GM19035 (cell line): ENCODE data around the gene FSHB.
"Not testable (repeated sequence)": the region's sequence is repeated elsewhere in the genome, so short reads cannot be mapped to it uniquely, and the experiment has no call there.

Experiments used
- ATAC-seq: cut with Tn5 transposase; IDR thresholded peaks from one replicate; pipeline ENCODE4 v1.9.1; 2021; ENCODE audit not compliant: unreplicated experiment

The FSHB gene

DNA sequence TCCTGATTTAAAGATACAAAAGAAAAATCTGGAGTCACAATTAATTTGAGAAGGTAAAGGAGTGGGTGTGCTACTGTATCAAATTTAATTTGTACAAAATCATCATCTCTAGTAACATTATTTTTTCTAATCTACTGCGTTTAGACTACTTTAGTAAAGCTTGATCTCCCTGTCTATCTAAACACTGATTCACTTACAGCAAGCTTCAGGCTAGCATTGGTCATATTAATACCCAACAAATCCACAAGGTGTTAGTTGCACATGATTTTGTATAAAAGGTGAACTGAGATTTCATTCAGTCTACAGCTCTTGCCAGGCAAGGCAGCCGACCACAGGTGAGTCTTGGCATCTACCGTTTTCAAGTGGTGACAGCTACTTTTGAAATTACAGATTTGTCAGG lies at the start of gene FSHB:
FSHB (plus strand) TSS at position 301 of the 400 bp plus-strand sequence. CDS start 889 bp downstream, outside the sequence.
- no peak for ATAC-seq

- ATAC-seq = no peak
Measured at GRCh38 chr11:30186748-30187147, 44.1 kb upstream of the FSHB start.

DNA sequence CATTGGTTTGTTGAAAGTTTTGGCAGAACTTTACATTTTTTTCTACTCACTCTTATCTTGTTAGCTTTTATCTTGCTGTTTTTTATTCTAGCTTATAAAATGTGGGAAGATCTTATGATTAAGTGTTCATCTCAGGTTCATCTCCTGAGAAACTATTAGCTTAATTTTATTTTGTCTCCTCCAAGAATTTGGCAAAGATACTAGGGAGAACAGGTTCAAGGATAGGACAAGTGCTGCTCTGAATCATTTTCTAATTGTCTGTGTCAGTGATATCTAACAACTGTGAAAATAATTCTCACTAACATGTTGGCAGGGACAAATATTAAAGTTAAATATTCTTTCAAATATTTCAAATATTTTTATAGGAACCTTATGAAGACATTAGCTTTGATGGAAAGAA lies 38.2 kb upstream of the FSHB start:
- no peak for ATAC-seq

DNA sequence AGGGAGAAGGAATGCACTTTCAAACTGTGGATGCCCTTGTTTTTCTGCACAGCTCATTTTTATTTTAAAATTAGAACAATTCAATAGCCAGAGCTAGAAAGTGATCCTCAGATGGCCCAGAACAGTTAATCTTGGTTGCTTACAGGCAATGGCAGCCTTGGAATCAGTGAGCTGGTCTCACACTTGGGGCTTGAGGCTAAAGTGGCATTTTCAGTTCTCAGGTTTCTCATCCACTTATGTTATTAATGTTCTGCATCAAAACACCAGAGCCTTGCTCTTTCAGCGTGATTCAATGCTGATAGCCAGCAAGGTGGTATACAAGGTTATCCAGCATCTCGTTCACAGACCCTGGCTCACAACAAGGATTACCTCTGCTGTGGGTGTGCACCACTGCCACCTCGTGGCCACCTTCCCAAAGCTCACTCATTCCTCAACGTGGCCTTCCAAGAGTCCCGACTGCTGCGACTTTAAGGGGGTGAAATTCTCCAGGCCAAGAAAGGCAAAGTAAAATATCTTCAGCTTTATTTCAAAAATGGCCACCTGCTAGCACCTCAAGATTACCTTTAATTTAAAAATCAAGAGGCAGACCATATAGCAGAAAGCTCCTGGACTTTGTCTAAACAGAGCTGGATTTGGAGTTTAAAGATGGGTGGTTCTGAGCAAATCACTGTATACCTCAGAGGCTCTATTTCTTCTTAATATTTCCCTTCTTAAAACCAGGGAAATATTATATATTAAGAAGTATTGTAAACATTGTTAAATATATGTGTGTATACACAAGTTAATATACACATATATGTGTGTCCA lies 34.2 kb upstream of the FSHB start:
- ATAC-seq = peak; percentile 92

DNA sequence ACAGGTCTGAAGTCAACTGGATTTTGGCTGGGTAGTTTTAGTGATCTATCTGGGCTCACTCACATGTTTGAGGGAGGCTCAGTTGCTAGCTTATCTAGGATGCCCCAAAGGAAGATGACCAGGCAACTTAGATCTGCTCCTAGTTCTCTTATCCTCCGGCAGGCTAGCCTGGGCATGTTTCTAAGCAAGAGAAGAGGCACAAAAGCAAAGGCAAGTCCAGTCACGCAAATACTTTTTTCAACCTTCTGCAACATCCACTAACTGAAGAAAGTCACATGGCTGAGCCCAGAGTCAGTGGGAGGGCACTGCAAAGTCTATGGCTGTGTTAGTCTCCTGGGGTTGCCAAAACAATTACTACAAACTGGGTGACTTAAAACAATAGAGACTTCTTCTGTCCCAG lies 32.9 kb upstream of the FSHB start:
- ATAC-seq = peak; percentile 47

GRCh38 chr11:30202989-30203388 lies 27.8 kb upstream of the FSHB start:
- ATAC-seq = not testable (repeated sequence)

- ATAC-seq = no peak
Measured at GRCh38 chr11:30203850-30204249, 27.0 kb upstream of the FSHB start.

DNA sequence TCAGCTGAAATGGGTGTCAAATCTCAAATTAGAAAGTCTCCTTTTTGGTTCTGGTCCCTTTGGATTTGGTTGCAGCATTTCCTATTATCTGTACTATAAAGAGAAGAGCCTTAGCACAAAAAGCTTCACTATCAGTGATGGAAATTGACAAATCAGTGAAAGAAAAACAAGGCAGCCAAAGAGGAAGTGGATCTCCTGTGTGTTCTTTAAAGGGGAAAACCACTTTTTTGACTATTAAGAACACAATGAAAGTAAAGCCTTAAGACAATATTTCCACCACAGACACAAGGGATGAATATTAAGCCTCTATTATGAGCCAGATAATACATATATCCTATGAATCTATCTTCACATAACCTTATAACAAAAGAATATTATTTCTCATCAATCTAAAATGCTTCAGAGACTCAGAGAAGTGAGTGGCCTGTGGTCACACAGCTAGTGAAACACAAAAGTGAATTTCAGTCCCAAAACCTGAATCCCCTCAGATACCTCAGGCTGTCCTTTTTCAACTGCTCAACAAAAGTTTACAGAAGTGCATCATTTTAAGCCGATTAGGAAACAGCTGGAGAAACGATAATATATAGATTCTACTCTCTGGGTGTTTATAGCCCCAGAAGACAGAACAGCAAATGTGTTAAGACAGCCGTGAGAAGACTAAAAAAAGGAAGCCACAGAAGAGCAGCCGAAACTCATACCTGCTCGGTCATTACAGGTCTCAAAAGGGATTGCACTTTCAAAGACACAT lies 24.4 kb upstream of the FSHB start:
- peak; percentile 85 for ATAC-seq

DNA sequence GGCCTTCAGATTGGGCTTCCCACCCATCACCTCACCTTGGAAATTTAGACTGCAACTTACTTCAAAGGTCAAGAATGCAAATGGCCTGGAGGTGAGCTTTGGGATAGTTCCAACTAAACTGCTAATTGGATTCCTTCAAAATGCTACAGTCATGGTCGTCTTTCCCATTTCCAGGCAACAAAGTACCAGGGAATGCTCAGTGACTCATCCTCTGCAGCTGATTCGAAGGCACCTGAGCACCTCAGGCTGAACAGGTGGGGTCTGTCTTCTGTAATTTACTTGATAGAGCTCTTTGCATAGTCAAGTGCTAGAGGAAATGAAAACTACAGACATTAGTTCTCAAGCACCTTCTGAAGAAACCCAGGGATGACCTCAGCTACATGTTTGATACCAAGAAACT lies 20.5 kb upstream of the FSHB start:
- no peak for ATAC-seq

GRCh38 chr11:30216534-30216933 lies 14.3 kb upstream of the FSHB start:
- no peak for ATAC-seq

DNA sequence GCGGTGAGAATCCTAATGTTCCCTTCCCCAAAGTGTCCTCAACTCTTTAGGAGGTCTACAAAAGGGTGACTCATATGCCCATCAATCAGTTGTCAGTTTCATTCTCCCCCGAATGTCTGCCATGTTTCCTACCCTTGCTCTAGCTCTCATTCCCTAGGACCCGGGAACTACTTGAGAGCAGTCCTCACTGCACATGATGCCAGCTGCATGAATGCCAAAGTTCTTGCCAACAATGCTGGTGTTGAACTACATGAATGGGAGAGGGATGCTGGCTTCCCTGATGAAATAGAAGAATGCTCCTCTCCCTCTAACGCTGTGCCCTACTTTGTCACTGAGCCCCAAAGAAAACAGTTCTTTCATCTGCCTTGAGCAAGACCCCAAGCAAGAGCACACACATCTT lies 12.5 kb upstream of the FSHB start:
- no peak for ATAC-seq

DNA sequence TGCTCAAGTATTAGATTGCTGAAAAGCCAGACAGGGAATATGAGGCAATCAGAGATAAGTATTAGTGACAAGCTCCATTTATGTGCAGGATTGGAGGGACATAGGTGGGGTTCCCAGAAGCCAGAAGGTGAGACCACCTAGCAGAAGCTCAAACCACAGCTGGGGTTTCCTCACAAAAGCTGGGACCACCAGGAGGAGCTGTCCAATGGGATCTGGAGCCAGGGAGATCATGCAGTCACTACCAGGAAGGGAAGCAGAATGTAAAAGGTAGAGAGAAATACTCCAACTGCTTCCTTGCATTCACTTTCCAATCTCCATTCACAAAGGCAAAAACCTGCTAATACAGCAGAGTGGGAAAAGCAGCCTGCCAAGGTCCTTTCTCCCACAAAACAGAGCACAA lies 5.2 kb upstream of the FSHB start:
- no peak for ATAC-seq

DNA sequence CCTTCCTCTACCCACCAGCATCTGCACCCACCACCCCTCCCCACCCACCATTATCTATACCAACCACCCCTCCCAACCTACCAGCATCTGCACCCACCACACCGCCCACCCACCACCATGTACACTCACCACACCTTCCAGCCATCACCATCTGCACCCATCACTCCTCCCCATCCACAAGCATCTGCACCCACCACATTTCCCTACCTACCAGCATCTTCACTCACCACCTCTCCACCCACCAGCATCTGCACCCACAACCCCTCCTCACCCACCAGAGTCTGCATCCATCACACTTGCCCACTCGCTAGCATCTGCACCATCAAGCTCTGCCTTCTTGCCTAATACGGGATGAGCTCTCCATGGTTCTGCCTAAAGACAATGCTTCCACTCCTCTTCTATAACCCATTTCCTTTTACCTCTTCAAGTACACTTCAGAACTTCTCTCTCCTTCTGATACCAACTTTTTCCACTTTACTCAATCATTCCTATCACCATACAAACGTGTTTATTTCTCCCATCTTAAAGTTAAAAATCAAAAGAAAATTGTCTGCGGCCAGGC lies 2.4 kb upstream of the FSHB start:
- no peak for ATAC-seq

GRCh38 chr11:30239025-30239424 lies 8.2 kb downstream of the FSHB start:
- no peak for ATAC-seq

DNA sequence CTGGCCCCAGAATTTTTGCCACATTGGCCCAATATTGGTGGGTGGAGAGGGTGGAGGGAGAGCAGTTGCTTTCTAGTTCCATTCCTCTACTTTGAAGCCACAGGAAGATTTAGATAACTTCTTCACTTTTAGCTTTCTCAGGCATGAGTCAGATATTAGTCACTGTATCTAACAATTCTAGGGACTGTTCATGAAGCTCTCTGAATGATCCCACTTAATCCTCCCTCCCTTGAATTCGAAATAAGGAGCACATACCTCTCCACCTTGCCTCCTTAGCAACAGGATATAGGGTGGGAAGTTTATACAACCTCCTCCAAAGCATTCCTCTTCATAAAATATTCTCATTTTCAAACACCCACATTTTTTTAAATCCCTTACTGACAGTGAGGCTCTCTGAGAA lies 13.5 kb downstream of the FSHB start:
- no peak for ATAC-seq

DNA sequence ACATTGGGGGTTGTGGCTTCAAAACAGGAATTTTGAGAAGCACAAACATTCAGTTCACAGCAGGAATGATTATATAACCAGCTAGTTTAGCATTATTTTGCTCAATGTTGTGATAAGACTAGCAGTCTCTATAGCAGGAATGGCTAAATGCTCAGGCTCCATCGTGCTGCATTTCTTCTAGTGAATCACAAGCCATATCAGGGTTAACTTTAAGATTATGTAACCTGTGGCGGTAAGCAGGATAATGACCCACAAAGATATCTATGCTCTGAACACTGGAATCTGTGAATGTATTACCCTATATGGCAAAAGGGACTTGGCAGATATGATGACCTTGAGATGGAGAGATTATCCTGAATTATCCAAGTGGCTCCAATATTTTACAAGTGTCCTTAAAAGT lies 14.8 kb downstream of the FSHB start:
- ATAC-seq = no peak

GRCh38 chr11:30254307-30255298 lies 23.8 kb downstream of the FSHB start:
- no peak for ATAC-seq

DNA sequence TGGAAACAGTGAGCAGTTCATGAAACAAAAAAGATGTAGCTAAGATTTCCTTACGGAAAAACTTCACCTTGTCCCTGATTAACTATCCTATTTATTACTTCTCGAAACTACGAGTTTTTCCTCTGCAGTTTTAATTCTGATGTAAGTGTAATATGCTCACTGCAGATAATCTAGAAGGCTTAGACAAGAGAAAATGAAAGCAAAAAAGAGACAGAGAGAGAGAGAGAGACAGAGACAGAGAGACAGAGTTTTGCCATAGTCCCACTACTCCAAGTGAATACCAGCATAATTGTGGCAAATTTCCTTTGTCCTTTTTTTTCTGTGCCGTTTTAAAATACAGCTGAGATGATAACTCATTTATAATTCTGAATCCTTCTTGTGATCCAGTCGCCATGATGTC lies 24.8 kb downstream of the FSHB start:
- no peak for ATAC-seq

DNA sequence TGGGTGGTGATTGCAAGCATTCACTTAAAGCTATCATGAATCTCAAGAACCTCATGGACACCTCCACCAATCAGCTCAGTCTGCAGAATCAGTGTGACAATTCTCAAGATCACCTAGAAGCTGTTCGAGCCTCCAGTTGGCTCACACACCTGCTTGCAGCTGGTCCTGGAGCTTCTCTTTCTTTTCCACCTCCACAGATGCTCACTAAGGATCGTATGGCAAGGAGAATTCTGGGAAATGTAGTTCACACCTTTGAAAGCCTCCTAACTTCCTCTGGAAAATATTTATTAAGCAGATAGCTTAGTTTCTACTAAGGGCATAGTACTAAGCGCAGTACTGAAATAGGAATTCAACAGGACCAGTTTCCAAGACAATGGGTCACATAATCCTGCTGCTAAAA lies 26.2 kb downstream of the FSHB start:
- ATAC-seq = no peak

GRCh38 chr11:30258679-30259078 lies 27.9 kb downstream of the FSHB start:
- ATAC-seq = no peak

DNA sequence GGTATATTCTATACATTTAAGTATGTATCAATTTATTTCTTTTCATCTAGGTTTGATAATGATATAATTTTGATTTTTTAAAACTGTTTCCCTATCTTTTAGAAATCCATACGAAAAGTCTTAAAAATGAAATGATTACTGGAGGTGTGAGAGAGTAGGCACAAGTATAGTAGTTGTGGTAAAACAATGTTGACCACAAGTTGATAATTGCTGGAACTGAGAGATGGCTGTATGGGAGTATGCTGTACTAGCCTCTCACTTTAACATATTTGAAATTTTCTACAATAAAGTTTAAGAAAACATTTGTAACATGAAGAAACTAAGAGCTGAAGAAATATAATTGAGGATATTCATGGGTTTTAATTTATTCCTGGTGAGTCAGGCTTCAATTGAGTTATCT lies 30.0 kb downstream of the FSHB start:
- no peak for ATAC-seq
